H9 (cell line): ENCODE measurements around the gene COG2. TPM values are rescaled to one million over a fixed set of nuclear protein-coding genes. Genes with fewer than 3 reads are reported as not detected.

Experiments used
- DNase-seq: peaks from one replicate; pipeline ENCODE4 v3.0.0-alpha.2; 2017
- H2AFZ ChIP-seq: one replicate; pipeline ENCODE4 v1.6.1; 2013; ENCODE audit warnings: mild to moderate bottlenecking, low read length, control low read depth, moderate library complexity
- H2AK5ac ChIP-seq: 2 replicates; pipeline ENCODE4 v1.6.1; 2013; ENCODE audit warnings: low read length, control low read depth, mixed read lengths; ENCODE audit not compliant: insufficient read length
- H2BK120ac ChIP-seq: one replicate; pipeline ENCODE4 v1.6.1; 2013; ENCODE audit warnings: low read depth, mild to moderate bottlenecking, low read length, control low read depth, inconsistent platforms; ENCODE audit not compliant: poor library complexity, severe bottlenecking
- H2BK12ac ChIP-seq: 2 replicates; pipeline ENCODE4 v1.6.1; 2013; ENCODE audit warnings: low read length, control low read depth, mixed read lengths, low read depth; ENCODE audit not compliant: insufficient read length
- H2BK15ac ChIP-seq: 2 replicates; pipeline ENCODE4 v1.6.1; 2013; ENCODE audit warnings: low read depth, low read length, control low read depth
- H2BK20ac ChIP-seq: one replicate; pipeline ENCODE4 v1.6.1; 2013; ENCODE audit warnings: low read depth, mild to moderate bottlenecking, low read length, control low read depth, inconsistent platforms; ENCODE audit not compliant: poor library complexity, severe bottlenecking
- H2BK5ac ChIP-seq: 2 replicates; pipeline ENCODE4 v1.6.1; 2013; ENCODE audit warnings: low read length, control low read depth, mixed read lengths; ENCODE audit not compliant: insufficient read length
- H3K14ac ChIP-seq: 2 replicates; pipeline ENCODE4 v1.6.1; 2013; ENCODE audit warnings: low read length, control low read depth; ENCODE audit not compliant: insufficient read depth
- H3K18ac ChIP-seq: 2 replicates; pipeline ENCODE4 v1.6.1; 2013; ENCODE audit warnings: low read depth, mild to moderate bottlenecking, mixed read lengths, low read length, control low read depth; ENCODE audit not compliant: insufficient read length
- H3K23ac ChIP-seq: 2 replicates; pipeline ENCODE4 v1.6.1; 2013; ENCODE audit warnings: low read length, control low read depth, mixed read lengths, low read depth; ENCODE audit not compliant: insufficient read length
- H3K23me2 ChIP-seq: 2 replicates; pipeline ENCODE4 v1.6.1; 2013; ENCODE audit warnings: low read depth, mild to moderate bottlenecking, mixed read lengths, low read length, control low read depth; ENCODE audit not compliant: insufficient read length, poor library complexity, severe bottlenecking
- H3K27ac ChIP-seq: 2 replicates; pipeline ENCODE4 v1.5.1; 2013; ENCODE audit warnings: low read length, control low read depth, mixed read lengths, low read depth; ENCODE audit not compliant: insufficient read length
- H3K27me3 ChIP-seq: 2 replicates; pipeline ENCODE4 v1.6.1; 2013; ENCODE audit warnings: low read length, control low read depth, inconsistent platforms; ENCODE audit not compliant: insufficient read depth
- H3K4ac ChIP-seq: 2 replicates; pipeline ENCODE4 v1.6.1; 2013; ENCODE audit warnings: low read depth, mild to moderate bottlenecking, control low read depth, inconsistent platforms, low read length, moderate library complexity
- H3K4me1 ChIP-seq: 2 replicates; pipeline ENCODE4 v1.6.1; 2013; ENCODE audit warnings: low read length, control low read depth, inconsistent platforms; ENCODE audit not compliant: insufficient read depth
- H3K4me2 ChIP-seq: 2 replicates; pipeline ENCODE4 v1.6.1; 2013; ENCODE audit warnings: low read length, control low read depth, mixed read lengths; ENCODE audit not compliant: insufficient read length, insufficient read depth
- H3K56ac ChIP-seq: 2 replicates; pipeline ENCODE4 v1.6.1; 2013; ENCODE audit warnings: low read depth, mild to moderate bottlenecking, mixed read lengths, low read length, control low read depth; ENCODE audit not compliant: insufficient read length
- H3K79me1 ChIP-seq: 2 replicates; pipeline ENCODE4 v1.6.1; 2013; ENCODE audit warnings: low read depth, mild to moderate bottlenecking, moderate library complexity, low read length, control low read depth, inconsistent platforms; ENCODE audit not compliant: insufficient read depth, poor library complexity, severe bottlenecking
- H3K79me2 ChIP-seq: 2 replicates; pipeline ENCODE4 v1.6.1; 2013; ENCODE audit warnings: low read length, control low read depth, inconsistent platforms; ENCODE audit not compliant: insufficient read depth
- H3K9ac ChIP-seq: 2 replicates; pipeline ENCODE4 v1.6.1; 2013; ENCODE audit warnings: low read length, control low read depth, mixed read lengths; ENCODE audit not compliant: insufficient read length; ENCODE audit errors: extremely low read depth
- H3K9me3 ChIP-seq: one replicate; pipeline ENCODE4 v1.6.1; 2013; ENCODE audit warnings: low read depth, low read length, inconsistent platforms; ENCODE audit not compliant: control insufficient read depth
- H3T11ph ChIP-seq: one replicate; pipeline ENCODE4 v1.6.1; 2013; ENCODE audit warnings: mild to moderate bottlenecking, low read length, control low read depth, inconsistent platforms
- H4K20me1 ChIP-seq: one replicate; pipeline ENCODE4 v1.6.1; 2013; ENCODE audit not compliant: control insufficient read depth, insufficient read length, insufficient read depth
- H4K5ac ChIP-seq: 2 replicates; pipeline ENCODE4 v1.6.1; 2013; ENCODE audit warnings: low read depth, mild to moderate bottlenecking, mixed read lengths, low read length, control low read depth; ENCODE audit not compliant: insufficient read length
- H4K8ac ChIP-seq: replicated peaks from 2 replicates; pipeline ENCODE4 v1.6.1; 2013; ENCODE audit warnings: low read length, control low read depth, mixed read lengths, low read depth; ENCODE audit not compliant: insufficient read length
- H4K91ac ChIP-seq: 2 replicates; pipeline ENCODE4 v1.6.1; 2013; ENCODE audit warnings: low read depth, mild to moderate bottlenecking, moderate library complexity, mixed read lengths, low read length, control low read depth; ENCODE audit not compliant: insufficient read length
- H3K27ac Mint-ChIP-seq, 3 experiments: 2 replicates in 2 of 3; 3 replicates in 1 of 3; pipeline ENCODE4 v1.8.0; 2020 to 2021; ENCODE audit warnings: mixed read lengths in 3 of 3, mild to moderate bottlenecking in 1 of 3, moderate library complexity in 1 of 3
- H3K27me3 Mint-ChIP-seq: 2 replicates; pipeline ENCODE4 v1.8.0; 2021; ENCODE audit warnings: low read depth, mild to moderate bottlenecking, moderate library complexity, mixed read lengths
- H3K36me3 Mint-ChIP-seq, 3 experiments: 2 replicates in 2 of 3; 3 replicates in 1 of 3; pipeline ENCODE4 v1.8.0; 2020 to 2021; ENCODE audit warnings: low read depth in 3 of 3, mixed read lengths in 3 of 3; ENCODE audit not compliant: insufficient read depth in 1 of 3
- H3K4me1 Mint-ChIP-seq, 2 experiments: 2 replicates each; pipeline ENCODE4 v1.8.0; 2020; ENCODE audit warnings: mixed read lengths in 2 of 2
- H3K4me3 Mint-ChIP-seq, 2 experiments: 2 replicates in 1 of 2; 3 replicates in 1 of 2; pipeline ENCODE4 v1.8.0; 2020 to 2021; ENCODE audit warnings: mild to moderate bottlenecking in 2 of 2, mixed read lengths in 2 of 2, moderate library complexity in 1 of 2
- H3K9me3 Mint-ChIP-seq, 2 experiments: 2 replicates in 1 of 2; 3 replicates in 1 of 2; pipeline ENCODE4 v1.8.0; 2020; ENCODE audit warnings: mild to moderate bottlenecking in 2 of 2, mixed read lengths in 2 of 2, moderate library complexity in 1 of 2
- CTCF ChIP-seq: fragments of 200-600 bp; sonication (generic); conservative IDR thresholded peaks from 3 replicates; pipeline ENCODE4 v1.8.0; 2021; ENCODE audit warnings: antibody characterized with exemption, mild to moderate bottlenecking
- WGBS: extraction: QIAGEN DNeasy Blood & Tissue Kit; methylation state at CpG from one replicate; pipeline ENCODE4 v1.1.7; 2013; ENCODE audit warnings: missing lambda C conversion rate, low lambda C conversion rate, mixed read lengths; ENCODE audit not compliant: insufficient read length; ENCODE audit errors: extremely low coverage; 5-methylcytosine and 5-hydroxymethylcytosine counted together
- total RNA-seq: library from RNA; stranded (reverse); gene quantifications from 2 replicates; pipeline ENCODE4 v1.2.1, GENCODE V29; 2021

Gene COG2
- total RNA-seq, 1 experiment from 2014 or later: 42.2 TPM

DNA sequence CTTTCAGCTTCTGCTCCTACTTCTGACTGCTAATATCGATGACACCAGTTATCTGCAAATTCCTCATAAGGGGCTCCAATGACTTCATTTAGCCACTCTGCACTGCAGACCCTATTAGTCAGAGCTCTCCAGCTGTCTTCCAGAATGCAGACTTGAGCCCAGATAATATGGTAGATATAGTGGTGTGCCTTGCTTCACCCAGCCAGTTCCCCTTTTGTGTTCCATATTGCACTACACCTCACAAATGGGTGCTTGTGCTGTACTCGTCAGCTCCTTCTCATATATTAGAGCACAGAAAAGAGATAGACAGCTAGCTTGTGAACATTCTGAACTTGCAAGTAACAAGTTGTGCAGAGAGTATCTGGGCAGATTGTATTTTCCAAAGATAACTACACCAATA lies 23.7 kb upstream of the COG2 start:
- Histone ChIP-seq H3K79me2 (no peaks in the 10 kb centered on the region), H3K27ac (no peak overlapping the region), H3T11ph (no peak overlapping the region), H2BK12ac (no peak overlapping the region), H2AFZ (no peak overlapping the region), H2AK5ac (no peak overlapping the region), H2BK20ac (no peak overlapping the region), H3K23ac (no peak overlapping the region), H2BK120ac (no peak overlapping the region), H4K8ac (no peak overlapping the region), H3K23me2 (no peaks in the 10 kb centered on the region), H4K91ac (no peak overlapping the region), H3K9me3 (no peaks in the 10 kb centered on the region), H4K20me1 (no peaks in the 10 kb centered on the region), H3K79me1 (no peaks in the 10 kb centered on the region), H3K4me1 (no peaks in the 10 kb centered on the region), H4K5ac (no peak overlapping the region), H2BK15ac (no peak overlapping the region), H3K14ac (no peak overlapping the region), H3K9ac (no peak overlapping the region), H3K4me2 (no peak overlapping the region), H3K4ac (no peak overlapping the region), H3K27me3 (no peaks in the 10 kb centered on the region), H3K56ac (no peak overlapping the region), H3K18ac (no peak overlapping the region), H2BK5ac (no peak overlapping the region)
- Mint-ChIP-seq H3K36me3 (peaks cover 0 to 7% (median 5%) of the 10 kb centered on the region in 3 experiments; a peak in 2 of 7 replicates), H3K4me1 (peaks cover 30 to 35% of the 10 kb centered on the region in 2 experiments), H3K4me3 (no peak overlapping the region), H3K9me3 (peaks cover 4 to 8% of the 10 kb centered on the region in 2 experiments; a peak in 4 of 5 replicates), H3K27ac (no peak overlapping the region), H3K27me3 (no peaks in the 10 kb centered on the region; the same call in none of the 2 replicates)
- DNase-seq: no peak
- no peak for TF ChIP-seq CTCF
- WGBS: no CpG with 5 or more reads among the region's 2 CpGs
